ENCODE data around the gene MATCAP1.

The MATCAP1 gene

GRCh38 chr16:67174706-67175231 lies 9.0 kb downstream of the MATCAP1 start:
- in situ Hi-C loops (cut with HindIII; ENCODE audit: low sequenced_read_pairs), result no loop called here

GRCh38 chr16:67173808-67174705 lies 9.7 kb downstream of the MATCAP1 start:
- in situ Hi-C loops (cut with HindIII; ENCODE audit: low sequenced_read_pairs), result no loop called here

- in situ Hi-C loops (cut with HindIII; ENCODE audit: low sequenced_read_pairs), result no loop called here
Observed at GRCh38 chr16:67173323-67173722, 10.4 kb downstream of the MATCAP1 start.

- in situ Hi-C loops (cut with HindIII; ENCODE audit: low sequenced_read_pairs), result no loop called here
Observed at GRCh38 chr16:67170949-67171649, 12.7 kb downstream of the MATCAP1 start.

- in situ Hi-C loops (cut with HindIII; ENCODE audit: low sequenced_read_pairs), result no loop called here
Observed at GRCh38 chr16:67170168-67170948, 13.4 kb downstream of the MATCAP1 start, which contains the start of gene NOL3. Gene NOL3 (plus strand): TSS chr16:67170538.

GRCh38 chr16:67169642-67170167 lies 14.1 kb downstream of the MATCAP1 start:
- in situ Hi-C loops (cut with HindIII; ENCODE audit: low sequenced_read_pairs), result no loop called here

- in situ Hi-C loops (cut with HindIII; ENCODE audit: low sequenced_read_pairs), result no loop called here
Observed at GRCh38 chr16:67169011-67169451, 14.7 kb downstream of the MATCAP1 start.

- in situ Hi-C loops (cut with HindIII; ENCODE audit: low sequenced_read_pairs), result no loop called here
Observed at GRCh38 chr16:67167588-67167987, 16.2 kb downstream of the MATCAP1 start.

GRCh38 chr16:67166598-67167168 lies 17.1 kb downstream of the MATCAP1 start:
- in situ Hi-C loops (cut with HindIII; ENCODE audit: low sequenced_read_pairs), result no loop called here

GRCh38 chr16:67166110-67166547 lies 17.6 kb downstream of the MATCAP1 start:
- in situ Hi-C loops (cut with HindIII; ENCODE audit: low sequenced_read_pairs), result no loop called here

- in situ Hi-C loops (cut with HindIII; ENCODE audit: low sequenced_read_pairs), result no loop called here
Observed at GRCh38 chr16:67165121-67166078, 18.4 kb downstream of the MATCAP1 start.

- in situ Hi-C loops (cut with HindIII; ENCODE audit: low sequenced_read_pairs), result no loop called here
Observed at GRCh38 chr16:67164599-67165061, 19.1 kb downstream of the MATCAP1 start, which contains the start of gene HSF4. Gene HSF4 (plus strand): TSS chr16:67164745. CDS start chr16:67164812, 67 bp downstream.

- in situ Hi-C loops (cut with HindIII; ENCODE audit: low sequenced_read_pairs), result no loop called here
Observed at GRCh38 chr16:67163999-67164558, 19.7 kb downstream of the MATCAP1 start.

GRCh38 chr16:67163164-67163998 lies 20.4 kb downstream of the MATCAP1 start:
- in situ Hi-C loops (cut with HindIII; ENCODE audit: low sequenced_read_pairs), result no loop called here

GRCh38 chr16:67162506-67163163 lies 21.1 kb downstream of the MATCAP1 start:
- in situ Hi-C loops (cut with HindIII; ENCODE audit: low sequenced_read_pairs), result no loop called here

- in situ Hi-C loops (cut with HindIII; ENCODE audit: low sequenced_read_pairs), result no loop called here
Observed at GRCh38 chr16:67161595-67162058, 22.1 kb downstream of the MATCAP1 start.

Measured in DLD1 (cell line).